Activated CD4-positive, alpha-beta memory T cell treated with anti-CD3 and anti-CD28 coated beads for 36 hours (primary cell): Measurements from ENCODE around the gene CLSTN1. TPM values are rescaled to one million over a fixed set of nuclear protein-coding genes. Genes with fewer than 3 reads are reported as not detected.
"Not testable (repeated sequence)": the region's sequence is repeated elsewhere in the genome, so short reads cannot be mapped to it uniquely, and the experiment has no call there.

Experiments
- CTCF ChIA-PET: fragments of 350-600 bp; sonication (Branson Sonifier 250); formaldehyde crosslinking; loops from one replicate; lab custom pipeline; 2021; ENCODE audit warnings: antibody characterized with exemption, inconsistent platforms; lab: Charles Lee
- POLR2A ChIA-PET: fragments of 350-600 bp; sonication (Branson Sonifier 250); formaldehyde crosslinking; loops from one replicate; lab custom pipeline; 2021; ENCODE audit warnings: antibody characterized with exemption; lab: Charles Lee
- DNase-seq: peaks from one replicate; pipeline ENCODE4 v3.0.0-alpha.2; 2020
- H3K27ac Mint-ChIP-seq: one replicate; pipeline ENCODE4 v1.8.0; 2021; ENCODE audit warnings: mixed read lengths
- H3K27me3 Mint-ChIP-seq: one replicate; pipeline ENCODE4 v1.8.0; 2021; ENCODE audit warnings: mixed read lengths
- H3K36me3 Mint-ChIP-seq: one replicate; pipeline ENCODE4 v1.8.0; 2021; ENCODE audit warnings: mixed read lengths
- H3K4me1 Mint-ChIP-seq: one replicate; pipeline ENCODE4 v1.8.0; 2021; ENCODE audit warnings: low read depth, mixed read lengths
- H3K4me3 Mint-ChIP-seq: one replicate; pipeline ENCODE4 v1.8.0; 2021; ENCODE audit warnings: mild to moderate bottlenecking, mixed read lengths
- H3K9me3 Mint-ChIP-seq: one replicate; pipeline ENCODE4 v1.8.0; 2021; ENCODE audit warnings: mixed read lengths
- intact Hi-C: fragments of 100-400 bp; cut with micrococcal nuclease; formaldehyde crosslinking; loops from one replicate; pipeline ENCODE4 v1.15.1; 2023
- total RNA-seq, 2 experiments: library from RNA; stranded (reverse); gene quantifications; one replicate each; pipeline ENCODE4 v1.2.3, GENCODE V29; 2021

Gene CLSTN1
- total RNA-seq, 2 experiments from 2014 or later, result 33.6 to 34.1 TPM

DNA sequence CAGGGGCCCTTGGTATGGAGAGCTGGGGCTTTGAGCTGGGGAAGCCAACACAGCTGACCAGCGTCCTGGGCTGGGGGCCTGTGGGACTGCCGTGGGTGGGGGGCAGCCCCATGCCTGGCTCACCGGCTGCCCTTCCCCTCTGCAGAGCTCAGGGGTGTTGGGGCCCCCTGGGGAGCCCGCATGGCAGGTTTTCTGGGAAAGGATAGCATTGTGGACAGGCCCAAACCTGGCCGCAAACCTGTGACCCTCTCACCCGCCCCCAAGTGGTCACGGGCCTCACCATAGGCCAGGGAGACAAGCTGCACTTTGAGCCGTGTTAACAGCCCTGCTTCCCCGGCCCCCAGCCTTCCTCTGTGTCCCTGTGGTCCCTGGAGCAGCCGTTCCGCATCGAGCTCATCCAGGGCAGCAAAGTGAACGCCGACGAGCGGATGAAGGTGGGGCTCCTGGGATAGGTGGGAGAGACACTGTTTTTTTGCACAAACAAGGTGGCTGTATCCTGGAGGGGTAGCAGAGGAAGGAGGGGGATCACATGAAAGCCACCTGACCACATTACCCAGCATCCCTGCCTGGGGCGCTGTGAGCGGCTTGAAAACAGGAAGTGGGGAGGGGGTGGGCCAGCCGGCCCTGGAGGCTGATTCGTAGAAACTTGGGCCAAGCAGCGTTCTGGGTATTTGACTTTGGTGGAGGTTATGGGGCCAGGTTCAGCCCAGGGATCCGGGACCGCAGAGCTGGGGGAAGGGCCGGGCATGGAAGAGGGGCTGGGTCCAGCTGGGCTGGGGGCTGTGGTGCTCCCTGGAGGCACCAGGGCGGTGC, 106.4 kb downstream of the CLSTN1 start:
- DNase-seq, result peak; percentile 95
- no peaks in the 10 kb centered on the region for H3K27me3 Mint-ChIP-seq
- no peaks in the 10 kb centered on the region for H3K9me3 Mint-ChIP-seq
- H3K36me3 Mint-ChIP-seq, result peaks cover 54% of the 10 kb centered on the region
- ChIA-PET POLR2A (interaction anchor here (0.6 to 4.3 kb wide), 7 partner anchors 11 to 91 kb away, joined by 4 to 27 read pairs (median 7); no protein-coding TSS in a partner anchor), CTCF (interaction anchor here (0.6 to 4.8 kb wide), 9 partner anchors 9 to 129 kb away, joined by 3 to 60 read pairs (median 5); partner anchors contain the start of gene PIK3CD)
- H3K4me3 Mint-ChIP-seq, result peak overlapping the region; percentile 87
- intact Hi-C loops, result loop anchor here (1.0 to 5.0 kb wide), 5 partner anchors 11 to 195 kb away; partner anchors contain the start of gene CTNNBIP1
- peaks cover 61% of the 10 kb centered on the region for H3K4me1 Mint-ChIP-seq
- peak overlapping the region; percentile 94 for H3K27ac Mint-ChIP-seq

DNA sequence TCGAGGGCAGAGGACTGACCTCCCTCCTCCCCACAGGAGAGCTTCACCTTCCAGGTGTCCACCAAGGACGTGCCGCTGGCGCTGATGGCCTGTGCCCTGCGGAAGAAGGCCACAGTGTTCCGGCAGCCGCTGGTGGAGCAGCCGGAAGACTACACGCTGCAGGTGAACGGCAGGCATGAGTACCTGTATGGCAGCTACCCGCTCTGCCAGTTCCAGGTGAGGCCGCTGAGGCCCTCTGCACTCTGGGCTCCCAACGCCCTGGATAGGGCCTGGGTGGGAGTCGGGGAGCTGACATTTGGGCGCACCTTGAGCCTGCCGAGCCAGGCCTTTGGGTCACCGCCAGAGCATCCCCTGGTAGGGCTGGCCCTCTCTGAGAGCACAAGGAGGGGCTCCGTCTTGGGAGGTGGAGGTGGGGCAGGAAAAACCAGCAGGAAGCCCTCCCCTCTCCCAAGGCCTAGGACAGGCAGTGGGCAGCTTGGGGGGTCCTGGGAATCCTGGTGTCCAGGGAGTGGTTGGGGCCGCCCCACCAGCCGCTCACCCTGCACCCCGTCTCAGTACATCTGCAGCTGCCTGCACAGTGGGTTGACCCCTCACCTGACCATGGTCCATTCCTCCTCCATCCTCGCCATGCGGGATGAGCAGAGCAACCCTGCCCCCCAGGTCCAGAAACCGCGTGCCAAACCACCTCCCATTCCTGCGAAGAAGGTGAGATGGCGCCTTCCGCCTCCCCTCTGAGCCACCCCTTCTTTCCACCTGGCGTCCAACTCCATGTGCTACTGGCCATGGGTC, 107.2 kb downstream of the CLSTN1 start:
- CTCF ChIA-PET, result interaction anchor here (0.7 to 4.8 kb wide), 8 partner anchors 8 to 88 kb away, joined by 3 to 60 read pairs (median 6); partner anchors contain the start of gene PIK3CD
- Mint-ChIP-seq H3K4me1 (peaks cover 61% of the 10 kb centered on the region), H3K4me3 (peak overlapping the region; percentile 87), H3K27me3 (no peaks in the 10 kb centered on the region), H3K27ac (peak overlapping the region; percentile 94), H3K36me3 (peaks cover 50% of the 10 kb centered on the region), H3K9me3 (no peaks in the 10 kb centered on the region)
- DNase-seq, result peak; percentile 52
- intact Hi-C loops, result loop anchor here (1.0 to 5.0 kb wide), 5 partner anchors 12 to 196 kb away; partner anchors contain the start of gene CTNNBIP1
- POLR2A ChIA-PET, result interaction anchor here (0.8 to 4.3 kb wide), 10 partner anchors 12 to 90 kb away, joined by 3 to 27 read pairs (median 4); no protein-coding TSS in a partner anchor

DNA sequence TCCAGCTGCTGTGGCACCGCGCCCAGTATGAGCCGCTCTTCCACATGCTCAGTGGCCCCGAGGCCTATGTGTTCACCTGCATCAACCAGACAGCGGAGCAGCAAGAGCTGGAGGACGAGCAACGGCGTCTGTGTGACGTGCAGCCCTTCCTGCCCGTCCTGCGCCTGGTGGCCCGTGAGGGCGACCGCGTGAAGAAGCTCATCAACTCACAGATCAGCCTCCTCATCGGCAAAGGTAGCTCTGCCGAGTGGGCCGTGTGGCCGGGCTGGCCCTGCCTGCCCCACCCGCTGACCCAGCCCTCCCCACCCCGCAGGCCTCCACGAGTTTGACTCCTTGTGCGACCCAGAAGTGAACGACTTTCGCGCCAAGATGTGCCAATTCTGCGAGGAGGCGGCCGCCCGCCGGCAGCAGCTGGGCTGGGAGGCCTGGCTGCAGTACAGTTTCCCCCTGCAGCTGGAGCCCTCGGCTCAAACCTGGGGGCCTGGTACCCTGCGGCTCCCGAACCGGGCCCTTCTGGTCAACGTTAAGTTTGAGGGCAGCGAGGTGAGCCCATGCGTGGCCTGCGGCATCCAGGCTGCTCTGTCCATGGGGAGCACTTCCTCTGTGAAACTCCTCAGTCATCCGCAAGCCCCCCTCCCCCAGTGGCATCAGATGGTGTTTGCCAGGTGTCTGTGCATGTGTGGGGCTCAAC, 108.1 kb downstream of the CLSTN1 start:
- Mint-ChIP-seq H3K4me3 (peak overlapping the region; percentile 87), H3K36me3 (peaks cover 49% of the 10 kb centered on the region), H3K9me3 (no peaks in the 10 kb centered on the region), H3K27me3 (no peaks in the 10 kb centered on the region), H3K27ac (peak overlapping the region; percentile 94), H3K4me1 (peaks cover 60% of the 10 kb centered on the region)
- intact Hi-C loops, result loop anchor here (2.0 to 5.0 kb wide), 4 partner anchors 29 to 197 kb away; partner anchors contain the start of gene CTNNBIP1
- ChIA-PET CTCF (interaction anchor here (0.9 to 4.8 kb wide), 6 partner anchors 9 to 105 kb away, joined by 4 to 60 read pairs (median 6); partner anchors contain the start of gene PIK3CD), POLR2A (interaction anchor here (0.8 to 4.3 kb wide), 8 partner anchors 13 to 89 kb away, joined by 3 to 27 read pairs (median 4); no protein-coding TSS in a partner anchor)
- DNase-seq, result peak; percentile 73

DNA sequence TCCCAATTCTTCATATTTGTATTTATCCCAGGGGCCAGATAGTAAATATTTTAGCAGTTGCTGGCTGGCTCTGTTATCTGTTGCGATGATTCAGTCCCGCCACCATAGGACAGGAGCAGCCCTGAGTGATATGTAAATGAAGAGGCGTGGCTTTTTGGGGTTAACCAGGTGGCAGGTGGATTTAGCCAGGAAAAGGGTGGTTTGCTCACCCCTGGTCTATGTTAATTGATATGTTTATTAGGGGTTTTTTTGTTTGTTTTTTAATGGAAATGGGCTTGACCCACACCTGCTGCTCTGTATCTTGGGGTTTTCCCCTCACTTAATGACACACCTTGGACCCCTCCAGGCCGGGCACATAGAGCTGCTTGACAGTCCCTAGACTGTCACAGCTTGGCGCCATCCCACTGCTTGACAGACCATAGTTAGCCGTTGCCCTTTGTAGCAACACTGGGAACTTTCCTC, 109.5 kb downstream of the CLSTN1 start:
- ChIA-PET POLR2A (interaction anchor here (1.2 to 4.3 kb wide), 3 partner anchors 40 to 86 kb away, joined by 3 to 27 read pairs (median 5); no protein-coding TSS in a partner anchor), CTCF (interaction anchor here (1.8 to 4.8 kb wide), 2 partner anchors 11 to 86 kb away, joined by 5 to 60 read pairs; no protein-coding TSS in a partner anchor)
- Mint-ChIP-seq H3K4me3 (no peak overlapping the region), H3K4me1 (peaks cover 53% of the 10 kb centered on the region), H3K9me3 (no peaks in the 10 kb centered on the region), H3K27ac (peak overlapping the region; percentile 50), H3K27me3 (no peaks in the 10 kb centered on the region), H3K36me3 (peaks cover 47% of the 10 kb centered on the region)
- intact Hi-C loops, result loop anchor here (2.0 kb wide), 1 partner anchor 27 kb away; no protein-coding TSS in a partner anchor
- peak; percentile 54 for DNase-seq

DNA sequence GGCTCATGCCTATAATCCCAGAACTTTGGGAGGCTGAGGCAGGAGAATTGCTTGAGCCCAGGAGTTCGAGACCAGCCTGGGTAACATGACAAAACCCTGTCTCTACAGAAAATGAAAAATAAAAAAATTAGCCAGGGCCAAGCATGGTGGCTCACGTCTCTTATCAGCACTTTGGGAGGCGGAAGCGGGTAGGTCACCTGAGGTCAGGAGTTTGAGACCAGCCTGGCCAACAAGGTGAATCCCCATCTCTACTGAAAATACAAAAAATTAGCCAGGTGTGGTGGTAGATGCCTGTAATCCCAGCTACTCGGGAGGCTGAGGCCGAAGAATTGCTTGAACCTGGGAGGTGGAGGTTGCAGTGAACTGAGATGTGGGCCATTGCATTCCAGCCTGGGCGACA, 111.0 kb downstream of the CLSTN1 start:
- POLR2A ChIA-PET, intact Hi-C loops, H3K9me3 Mint-ChIP-seq, H3K27me3 Mint-ChIP-seq, H3K4me3 Mint-ChIP-seq, DNase-seq: not testable (repeated sequence)
- Mint-ChIP-seq H3K4me1 (peaks cover 40% of the 10 kb centered on the region), H3K36me3 (peaks cover 43% of the 10 kb centered on the region), H3K27ac (peak overlapping the region; percentile 56)
- CTCF ChIA-PET, result interaction anchor here (0.7 to 0.8 kb wide), 2 partner anchors 86 to 94 kb away, joined by 3 read pairs; no protein-coding TSS in a partner anchor

DNA sequence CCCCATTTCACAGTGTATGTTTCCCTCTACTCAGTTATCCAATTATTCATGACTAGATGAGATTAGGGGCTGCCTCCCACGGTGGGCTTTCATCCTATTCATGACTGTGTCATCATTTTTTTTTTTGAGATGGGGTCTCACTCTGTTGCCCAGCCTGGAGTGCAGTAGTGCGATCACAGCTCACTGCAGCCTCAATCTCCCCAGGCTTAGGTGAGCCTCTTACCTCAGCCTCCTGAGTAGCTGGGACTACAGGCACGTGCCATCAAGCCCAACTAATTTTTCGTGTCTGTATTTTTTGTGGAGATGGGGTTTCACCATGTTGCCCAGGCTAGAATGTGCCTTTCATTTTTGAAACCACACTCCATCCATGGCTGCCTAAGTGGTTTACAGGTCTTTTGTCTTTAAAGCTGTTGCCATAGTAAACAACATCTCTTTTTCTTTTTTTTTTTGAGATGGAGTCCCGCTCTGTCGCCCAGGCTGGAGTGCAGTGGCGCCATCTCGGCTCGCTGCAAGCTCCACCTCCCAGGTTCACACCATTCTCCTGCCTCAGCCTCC, 112.2 kb downstream of the CLSTN1 start:
- Mint-ChIP-seq H3K27me3 (no peaks in the 10 kb centered on the region), H3K4me3 (no peak overlapping the region), H3K9me3 (no peaks in the 10 kb centered on the region), H3K27ac (no peak overlapping the region), H3K36me3 (peaks cover 33% of the 10 kb centered on the region), H3K4me1 (peaks cover 34% of the 10 kb centered on the region)
- POLR2A ChIA-PET, result no interaction called here
- CTCF ChIA-PET, result interaction anchor here (0.6 to 1.3 kb wide), 4 partner anchors 9 to 97 kb away, joined by 3 to 4 read pairs (median 3); no protein-coding TSS in a partner anchor
- DNase-seq, result no peak
- intact Hi-C loops, result no loop called here

DNA sequence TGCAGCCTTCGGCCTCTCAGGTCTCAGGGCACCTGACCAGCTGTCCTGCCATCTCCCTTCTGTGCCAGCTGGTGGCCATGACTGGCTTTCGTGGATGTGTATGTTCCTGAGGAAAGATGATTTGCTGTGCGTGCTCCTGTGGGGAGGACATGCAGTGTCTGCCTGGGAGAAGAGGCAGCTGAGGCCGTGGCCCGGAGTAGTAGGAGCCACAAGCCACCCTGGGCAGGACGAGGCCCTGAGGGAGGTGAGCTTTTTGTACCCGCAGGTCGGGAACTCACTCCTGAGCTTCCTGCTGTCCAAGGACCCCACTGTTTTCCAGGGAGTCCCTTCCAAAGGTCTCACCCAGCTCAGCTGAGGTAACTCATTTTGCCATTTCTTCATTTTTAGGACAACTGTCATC, 113.7 kb downstream of the CLSTN1 start:
- Mint-ChIP-seq H3K4me3 (no peak overlapping the region), H3K9me3 (no peaks in the 10 kb centered on the region), H3K27ac (peak overlapping the region; percentile 30), H3K27me3 (no peaks in the 10 kb centered on the region), H3K36me3 (peaks cover 28% of the 10 kb centered on the region), H3K4me1 (peaks cover 37% of the 10 kb centered on the region)
- DNase-seq, result no peak
- ChIA-PET CTCF (interaction anchor here (0.7 to 1.2 kb wide), 2 partner anchors 19 to 44 kb away, joined by 3 read pairs; no protein-coding TSS in a partner anchor), POLR2A (no interaction called here)
- intact Hi-C loops, result no loop called here

DNA sequence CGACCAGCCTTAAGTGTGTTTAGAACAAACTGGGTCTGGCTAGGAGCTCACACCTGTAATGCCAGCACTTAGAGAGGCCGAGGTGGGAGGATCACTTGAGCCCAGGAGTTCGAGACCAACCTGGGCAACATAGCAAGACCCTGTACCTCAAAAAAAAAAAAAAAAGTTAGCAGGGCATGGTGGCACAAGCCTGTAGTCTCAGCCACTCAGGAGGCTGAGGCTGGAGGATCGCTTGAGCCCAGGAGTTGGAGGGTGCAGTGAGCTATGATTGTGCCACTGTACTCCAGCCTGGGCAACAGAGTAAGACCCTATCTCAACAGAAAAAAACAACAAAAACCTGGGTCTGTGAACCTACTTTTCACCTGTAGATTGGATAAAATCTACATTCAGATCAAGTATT, 117.6 kb downstream of the CLSTN1 start:
- intact Hi-C loops, result no loop called here
- no peak for DNase-seq
- peaks cover 7% of the 10 kb centered on the region for H3K9me3 Mint-ChIP-seq
- peaks cover 47% of the 10 kb centered on the region for H3K4me1 Mint-ChIP-seq
- no peaks in the 10 kb centered on the region for H3K27me3 Mint-ChIP-seq
- H3K4me3 Mint-ChIP-seq, result no peak overlapping the region
- H3K27ac Mint-ChIP-seq, result peak overlapping the region; percentile 34
- ChIA-PET POLR2A (no interaction called here), CTCF (no interaction called here)
- peaks cover 32% of the 10 kb centered on the region for H3K36me3 Mint-ChIP-seq

DNA sequence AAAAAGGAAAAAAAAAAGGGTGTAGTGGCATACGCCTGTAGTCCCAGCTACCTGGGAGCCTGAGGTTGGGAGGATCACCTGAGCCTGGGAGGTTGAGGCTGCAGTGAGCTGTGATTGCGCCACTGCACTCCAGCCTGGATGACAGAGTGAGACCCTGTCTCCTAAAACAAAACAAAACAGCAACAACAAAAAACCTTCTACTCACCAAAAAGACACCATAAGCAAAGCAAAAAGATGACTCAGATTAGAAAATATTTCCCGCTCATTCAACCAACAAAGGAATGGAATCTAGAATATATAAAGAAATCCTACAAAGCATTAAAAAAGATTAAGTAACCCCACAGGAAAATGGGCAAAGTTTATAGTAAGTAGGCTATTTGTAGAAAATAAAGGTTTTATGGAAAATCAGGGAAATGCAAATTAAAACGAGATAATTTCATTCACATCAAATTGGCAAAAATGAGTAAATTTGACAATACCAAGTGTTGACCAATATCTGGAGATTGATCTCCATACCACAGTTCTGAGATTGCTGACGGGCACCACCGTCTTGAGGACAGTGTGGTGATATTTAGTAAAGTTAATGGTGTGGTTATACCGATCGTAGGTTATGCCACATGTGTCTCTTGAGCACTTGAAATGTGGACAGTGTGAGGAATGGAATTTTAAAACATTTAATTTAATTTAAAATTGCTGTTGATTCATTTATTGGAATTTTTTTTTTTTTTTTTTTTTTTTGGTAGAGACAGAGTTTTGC, 118.2 kb downstream of the CLSTN1 start:
- H3K9me3 Mint-ChIP-seq, result peaks cover 7% of the 10 kb centered on the region
- peaks cover 36% of the 10 kb centered on the region for H3K36me3 Mint-ChIP-seq
- no peaks in the 10 kb centered on the region for H3K27me3 Mint-ChIP-seq
- H3K4me3 Mint-ChIP-seq, result no peak overlapping the region
- DNase-seq, result no peak
- POLR2A ChIA-PET, result interaction anchor here (0.6 kb wide), 1 partner anchor 142 kb away, joined by 3 read pairs; no protein-coding TSS in a partner anchor
- H3K4me1 Mint-ChIP-seq, result peaks cover 49% of the 10 kb centered on the region
- peak overlapping the region; percentile 80 for H3K27ac Mint-ChIP-seq
- intact Hi-C loops, result no loop called here
- CTCF ChIA-PET, result interaction anchor here (3.0 kb wide), 1 partner anchor 16 kb away, joined by 12 read pairs; no protein-coding TSS in a partner anchor

DNA sequence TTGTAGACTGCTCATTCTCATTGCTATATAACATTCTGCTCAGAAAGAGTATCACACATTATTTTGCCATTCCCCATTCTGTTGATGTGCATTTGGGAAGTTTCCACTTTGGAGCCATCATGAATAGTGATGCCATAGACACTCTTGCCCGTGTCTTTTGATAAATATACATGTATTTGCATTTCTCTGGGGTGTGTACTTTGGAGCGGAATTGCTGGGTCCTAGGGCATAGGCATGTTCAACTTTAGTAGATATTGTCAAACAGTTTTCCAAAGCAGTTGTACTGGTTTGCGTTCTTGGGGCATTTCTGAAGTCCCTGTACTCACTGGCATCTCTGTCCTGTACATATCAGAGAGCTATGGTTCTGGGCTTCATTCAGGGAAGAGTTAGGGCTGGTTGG, 120.1 kb downstream of the CLSTN1 start:
- Mint-ChIP-seq H3K27me3 (no peaks in the 10 kb centered on the region), H3K9me3 (peaks cover 7% of the 10 kb centered on the region), H3K36me3 (peaks cover 33% of the 10 kb centered on the region), H3K27ac (peak overlapping the region; percentile 68), H3K4me1 (peaks cover 49% of the 10 kb centered on the region), H3K4me3 (no peak overlapping the region)
- ChIA-PET POLR2A (no interaction called here), CTCF (interaction anchor here (0.9 to 3.3 kb wide), 7 partner anchors 10 to 88 kb away, joined by 3 to 24 read pairs (median 5); no protein-coding TSS in a partner anchor)
- intact Hi-C loops, result no loop called here
- no peak for DNase-seq
